Measurements from ENCODE around the gene RNU7-1.

GRCh38 chr12:6968426-6968825 is 24.8 kb downstream of the RNU7-1 start:
- TF ChIP-seq CTCF (IDR thresholded peaks at IDR 0.05) = no peak
- no peak for TF ChIP-seq POLR2A (IDR thresholded peaks at IDR 0.05)
- no peak for TF ChIP-seq EP300 (IDR thresholded peaks at IDR 0.05)

Data from upper lobe of left lung (tissue), 4 donors.